HEK293T (cell line): ENCODE data around the gene RPTOR.

Experiments used
- BHLHE40 ChIP-seq: fragments of 450-650 bp; IDR thresholded peaks from 2 replicates; pipeline ENCODE4 v1.6.1; 2016; ENCODE audit warnings: mild to moderate bottlenecking, moderate library complexity, borderline replicate concordance
- CTBP1 ChIP-seq: fragments of 450-650 bp; IDR thresholded peaks from 2 replicates; pipeline ENCODE4 v1.6.1; 2016; ENCODE audit warnings: borderline replicate concordance
- ELF4 ChIP-seq: fragments of 450-650 bp; IDR thresholded peaks from 2 replicates; pipeline ENCODE4 v1.6.1; 2017; ENCODE audit warnings: antibody characterized with exemption
- FOXA1 ChIP-seq: fragments of 450-650 bp; IDR thresholded peaks from 2 replicates; pipeline ENCODE4 v1.6.1; 2016; ENCODE audit warnings: mild to moderate bottlenecking
- FOXK2 ChIP-seq: fragments of 450-650 bp; IDR thresholded peaks from 2 replicates; pipeline ENCODE4 v1.6.1; 2016; ENCODE audit warnings: mild to moderate bottlenecking
- FOXM1 ChIP-seq: fragments of 450-650 bp; IDR thresholded peaks from 2 replicates; pipeline ENCODE4 v1.6.1; 2017; ENCODE audit warnings: mild to moderate bottlenecking, borderline replicate concordance
- HDGF ChIP-seq: fragments of 450-650 bp; IDR thresholded peaks from 2 replicates; pipeline ENCODE4 v1.6.1; 2017; ENCODE audit warnings: antibody characterized with exemption, borderline replicate concordance
- L3MBTL2 ChIP-seq: fragments of 450-650 bp; conservative IDR thresholded peaks from 2 replicates; pipeline ENCODE4 v1.6.1; 2016; ENCODE audit warnings: mild to moderate bottlenecking
- LEF1 ChIP-seq: fragments of 450-650 bp; IDR thresholded peaks from 2 replicates; pipeline ENCODE4 v1.6.1; 2017; ENCODE audit warnings: mild to moderate bottlenecking, borderline replicate concordance
- NFRKB ChIP-seq: fragments of 450-650 bp; IDR thresholded peaks from 2 replicates; pipeline ENCODE4 v1.6.1; 2016; ENCODE audit warnings: mild to moderate bottlenecking, moderate library complexity
- PKNOX1 ChIP-seq: fragments of 450-650 bp; IDR thresholded peaks from 2 replicates; pipeline ENCODE4 v1.6.1; 2016
- SP1 ChIP-seq: fragments of 450-650 bp; IDR thresholded peaks from 2 replicates; pipeline ENCODE4 v1.6.1; 2017
- ZNF384 ChIP-seq: fragments of 450-650 bp; IDR thresholded peaks from 2 replicates; pipeline ENCODE4 v1.6.1; 2016

DNA sequence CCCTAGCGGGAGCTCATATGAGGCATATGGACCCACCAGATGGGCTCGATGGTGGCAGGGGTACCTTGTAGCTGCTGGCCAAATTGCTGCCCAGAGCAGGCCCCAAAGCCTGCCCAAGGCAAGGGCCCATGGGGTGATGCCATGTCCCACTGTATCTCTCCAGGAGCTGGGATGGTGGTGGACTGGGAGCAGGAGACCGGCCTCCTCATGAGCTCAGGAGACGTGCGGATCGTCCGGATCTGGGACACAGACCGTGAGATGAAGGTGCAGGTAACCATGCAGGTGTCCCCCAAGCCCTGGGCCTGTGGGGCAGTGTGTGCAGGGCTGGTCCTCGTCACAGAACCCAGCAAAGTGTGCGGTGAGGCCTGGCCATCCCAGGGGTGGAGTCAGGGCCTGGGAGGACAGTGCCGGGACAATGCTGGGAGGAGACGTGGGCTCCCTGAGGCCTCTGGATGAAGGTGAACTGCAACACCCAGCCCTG is 412.9 kb downstream of the RPTOR start:
- TF ChIP-seq HDGF (no peak), BHLHE40 (no peak), SP1 (no peak), NFRKB (no peak), LEF1 (no peak), FOXM1 (no peak), FOXK2 (no peak), L3MBTL2 (no peak), PKNOX1 (no peak), FOXA1 (no peak), ZNF384 (no peak), ELF4 (no peak), CTBP1 (no peak)
